Right atrium auricular region (tissue), 2 donors: ENCODE results near the gene AKAP13. TPM values are rescaled to one million over a fixed set of nuclear protein-coding genes. Genes with fewer than 3 reads are reported as not detected.
A peak's percentile ranks its signal among the peaks of the same experiment; 100 is the strongest.

Source experiments
- DNase-seq: peaks from one replicate; pipeline ENCODE4 v3.0.0-alpha.2; 2019; ENCODE audit warnings: low spot score
- H3K27ac ChIP-seq, 2 donors: fragments of 200-600 bp; sonication (generic); 1 replicate in 1 of 2; 2 replicates in 1 of 2; pipeline ENCODE4 v1.5.1; 2016 to 2019
- H3K27me3 ChIP-seq, 2 donors: fragments of 200-600 bp; sonication (generic); one replicate each; pipeline versions ENCODE4 v1.5.1 to v1.6.0; 2017 to 2019
- H3K36me3 ChIP-seq: fragments of 200-600 bp; sonication (generic); one replicate; pipeline ENCODE4 v1.5.1; 2016
- H3K4me1 ChIP-seq, 2 donors: fragments of 200-600 bp; sonication (generic); one replicate each; pipeline versions ENCODE4 v1.5.1 to v1.6.0; 2017 to 2019
- H3K4me3 ChIP-seq, 2 donors: fragments of 200-600 bp; sonication (generic); 1 replicate in 1 of 2; 2 replicates in 1 of 2; pipeline ENCODE4 v1.5.1; 2017 to 2019; ENCODE audit warnings: mild to moderate bottlenecking in 1 of 2, moderate library complexity in 1 of 2
- H3K9me3 ChIP-seq, 2 donors: fragments of 200-600 bp; sonication (generic); one replicate each; pipeline ENCODE4 v1.5.1; 2019
- total RNA-seq, 2 donors: library from RNA; depleted of rRNA; stranded (reverse); fragments of >200 nt; gene quantifications; one replicate each; pipeline ENCODE4 v1.1.0, GENCODE V29; 2016
- TF ChIP-seq, protein P1 (sequence below), 2 donors: fragments of 200-600 bp; sonication (generic); IDR thresholded peaks; one replicate each; pipeline ENCODE4 v1.5.1; 2019; ENCODE audit warnings: antibody characterized with exemption in 2 of 2

AKAP13 gene
- total RNA-seq, 2 donors from 2014 or later, result 293 to 339 TPM

GRCh38 chr15:85631018-85631417 is 250.6 kb downstream of the AKAP13 start:
- peaks cover 0 to 61% of the 10 kb centered on the region in 2 donors for H3K4me1 ChIP-seq

GRCh38 chr15:85632014-85632413 is 251.6 kb downstream of the AKAP13 start:
- Histone ChIP-seq H3K27ac (peak overlapping the region in 1 of 2 donors; percentile 15), H3K9me3 (no peaks in the 10 kb centered on the region), H3K36me3 (peaks cover 10% of the 10 kb centered on the region), H3K4me1 (peaks cover 0 to 52% of the 10 kb centered on the region in 2 donors), H3K4me3 (no peak overlapping the region), H3K27me3 (no peaks in the 10 kb centered on the region)
- no peak for DNase-seq
- TF ChIP-seq, protein P1, sequence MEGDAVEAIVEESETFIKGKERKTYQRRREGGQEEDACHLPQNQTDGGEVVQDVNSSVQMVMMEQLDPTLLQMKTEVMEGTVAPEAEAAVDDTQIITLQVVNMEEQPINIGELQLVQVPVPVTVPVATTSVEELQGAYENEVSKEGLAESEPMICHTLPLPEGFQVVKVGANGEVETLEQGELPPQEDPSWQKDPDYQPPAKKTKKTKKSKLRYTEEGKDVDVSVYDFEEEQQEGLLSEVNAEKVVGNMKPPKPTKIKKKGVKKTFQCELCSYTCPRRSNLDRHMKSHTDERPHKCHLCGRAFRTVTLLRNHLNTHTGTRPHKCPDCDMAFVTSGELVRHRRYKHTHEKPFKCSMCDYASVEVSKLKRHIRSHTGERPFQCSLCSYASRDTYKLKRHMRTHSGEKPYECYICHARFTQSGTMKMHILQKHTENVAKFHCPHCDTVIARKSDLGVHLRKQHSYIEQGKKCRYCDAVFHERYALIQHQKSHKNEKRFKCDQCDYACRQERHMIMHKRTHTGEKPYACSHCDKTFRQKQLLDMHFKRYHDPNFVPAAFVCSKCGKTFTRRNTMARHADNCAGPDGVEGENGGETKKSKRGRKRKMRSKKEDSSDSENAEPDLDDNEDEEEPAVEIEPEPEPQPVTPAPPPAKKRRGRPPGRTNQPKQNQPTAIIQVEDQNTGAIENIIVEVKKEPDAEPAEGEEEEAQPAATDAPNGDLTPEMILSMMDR (IDR thresholded peaks at IDR 0.05), result no peak

More at GRCh38 chr15:85631018-85631417, 250.6 kb downstream of the AKAP13 start:
- TF ChIP-seq, protein P1 (IDR thresholded peaks at IDR 0.05), result no peak
- no peak for DNase-seq
- H3K27ac ChIP-seq, result peak overlapping the region in 1 of 2 donors; percentile 23
- no peak overlapping the region for H3K4me3 ChIP-seq
- no peaks in the 10 kb centered on the region for H3K27me3 ChIP-seq
- no peaks in the 10 kb centered on the region for H3K9me3 ChIP-seq
- peaks cover 19% of the 10 kb centered on the region for H3K36me3 ChIP-seq

GRCh38 chr15:85633859-85634258 is 253.5 kb downstream of the AKAP13 start:
- H3K4me1 ChIP-seq, result peaks cover 0 to 39% of the 10 kb centered on the region in 2 donors
- H3K9me3 ChIP-seq, result no peaks in the 10 kb centered on the region
- DNase-seq, result no peak
- H3K36me3 ChIP-seq, result peaks cover 3% of the 10 kb centered on the region
- H3K4me3 ChIP-seq, result no peak overlapping the region
- H3K27ac ChIP-seq, result no peak overlapping the region
- TF ChIP-seq, protein P1 (IDR thresholded peaks at IDR 0.05), result no peak
- H3K27me3 ChIP-seq, result no peaks in the 10 kb centered on the region

GRCh38 chr15:85636351-85636750 is 255.9 kb downstream of the AKAP13 start:
- peaks cover 25% of the 10 kb centered on the region for H3K36me3 ChIP-seq
- no peaks in the 10 kb centered on the region for H3K27me3 ChIP-seq
- DNase-seq, result no peak
- peaks cover 0 to 45% of the 10 kb centered on the region in 2 donors for H3K4me1 ChIP-seq
- no peak overlapping the region for H3K4me3 ChIP-seq
- H3K9me3 ChIP-seq, result no peaks in the 10 kb centered on the region
- TF ChIP-seq, protein P1 (IDR thresholded peaks at IDR 0.05), result no peak
- no peak overlapping the region for H3K27ac ChIP-seq

DNA sequence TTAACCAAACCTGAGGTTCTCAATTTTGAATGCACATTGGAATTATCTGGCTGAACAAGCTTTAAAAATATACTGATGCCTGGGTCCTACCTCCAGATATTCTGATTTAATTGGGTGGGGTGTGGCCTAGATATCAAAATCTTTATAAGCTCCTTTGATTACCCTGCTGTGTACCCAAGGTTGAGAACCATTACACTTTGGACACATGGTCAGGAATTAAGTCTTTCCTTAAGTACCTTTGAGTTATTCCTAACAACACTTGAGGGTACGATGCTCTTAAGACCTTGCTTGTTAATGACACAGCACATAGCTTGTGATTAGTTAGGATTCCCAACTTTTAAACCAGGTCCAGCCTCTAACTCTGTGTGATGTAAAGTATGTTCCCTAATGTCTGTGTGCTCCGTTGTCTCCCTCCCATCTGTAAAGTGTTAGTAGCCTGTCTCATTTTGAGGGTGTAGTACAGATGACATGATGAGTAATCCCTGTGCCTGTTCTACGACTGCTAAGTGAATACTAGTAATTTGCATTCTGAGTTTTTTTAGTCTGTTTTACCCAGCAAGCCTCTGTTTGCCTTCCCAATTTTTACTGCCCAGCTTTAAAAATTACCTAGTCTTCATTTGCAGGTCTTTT is 259.5 kb downstream of the AKAP13 start:
- TF ChIP-seq, protein P1 (IDR thresholded peaks at IDR 0.05), result no peak
- Histone ChIP-seq H3K4me3 (no peak overlapping the region), H3K36me3 (peaks cover 40% of the 10 kb centered on the region), H3K9me3 (no peaks in the 10 kb centered on the region), H3K27me3 (no peaks in the 10 kb centered on the region), H3K27ac (peak overlapping the region; percentile 43 to 52), H3K4me1 (peaks cover 0 to 61% of the 10 kb centered on the region in 2 donors)
- no peak for DNase-seq
